Brain microvascular endothelial cell (primary cell): ENCODE results near the gene MRS2.
A peak's percentile ranks its signal among the peaks of the same experiment; 100 is the strongest.

Experiments
- DNase-seq: peaks from one replicate; pipeline ENCODE4 v3.0.0-alpha.2; 2020
- H3K27ac ChIP-seq: fragments of 250-450 bp; sonication (Bioruptor Pico); 2 replicates; pipeline ENCODE4 v1.5.1; 2020; ENCODE audit warnings: mild to moderate bottlenecking, moderate library complexity
- H3K27me3 ChIP-seq: fragments of 250-450 bp; sonication (Bioruptor Pico); replicated peaks from 2 replicates; pipeline ENCODE4 v1.5.1; 2020; ENCODE audit warnings: mild to moderate bottlenecking
- H3K36me3 ChIP-seq: fragments of 250-450 bp; sonication (Bioruptor Pico); replicated peaks from 2 replicates; pipeline ENCODE4 v1.5.1; 2020; ENCODE audit warnings: mild to moderate bottlenecking
- H3K4me3 ChIP-seq: 2 replicates; pipeline ENCODE4 v1.5.1; 2011; ENCODE audit warnings: low read depth, mild to moderate bottlenecking, control low read depth, low read length, moderate library complexity
- CTCF ChIP-seq: IDR thresholded peaks from 2 replicates; pipeline ENCODE4 v1.5.1; 2011; ENCODE audit warnings: low read depth, mild to moderate bottlenecking, moderate library complexity, low read length, control low read depth, inconsistent platforms; ENCODE audit errors: missing control alignments
- in situ Hi-C: cut with HindIII; loops from 2 replicates; pipeline ENCODE4 v1.10.0; 2017; ENCODE audit warnings: low sequenced_read_pairs, low pct_ligation_motif_present

Gene MRS2

GRCh38 chr6:24425091-24425490 is 22.4 kb downstream of the MRS2 start:
- no peak for TF ChIP-seq CTCF
- Histone ChIP-seq H3K36me3 (peaks cover 35% of the 10 kb centered on the region), H3K4me3 (no peak overlapping the region), H3K27ac (no peak overlapping the region), H3K27me3 (no peaks in the 10 kb centered on the region)
- DNase-seq = no peak
- in situ Hi-C loops = no loop called here

GRCh38 chr6:24426729-24427446 is 24.2 kb downstream of the MRS2 start:
- no peak for TF ChIP-seq CTCF
- H3K36me3 ChIP-seq = peaks cover 21% of the 10 kb centered on the region
- no peak overlapping the region for H3K27ac ChIP-seq
- DNase-seq = no peak
- no peak overlapping the region for H3K4me3 ChIP-seq
- in situ Hi-C loops = no loop called here
- H3K27me3 ChIP-seq = no peaks in the 10 kb centered on the region

- in situ Hi-C loops = no loop called here
- Histone ChIP-seq H3K27ac (peak overlapping the region; percentile 58), H3K36me3 (peaks cover 12% of the 10 kb centered on the region), H3K27me3 (no peaks in the 10 kb centered on the region), H3K4me3 (no peak overlapping the region)
- TF ChIP-seq CTCF = no peak
- peak; percentile 22 for DNase-seq
Measured at GRCh38 chr6:24428615-24429014, 25.9 kb downstream of the MRS2 start.

GRCh38 chr6:24429146-24429545 is 26.4 kb downstream of the MRS2 start:
- Histone ChIP-seq H3K4me3 (no peak overlapping the region), H3K27me3 (no peaks in the 10 kb centered on the region), H3K36me3 (peaks cover 12% of the 10 kb centered on the region), H3K27ac (no peak overlapping the region)
- TF ChIP-seq CTCF = no peak
- in situ Hi-C loops = no loop called here
- DNase-seq = no peak

GRCh38 chr6:24430086-24430485 is 27.4 kb downstream of the MRS2 start:
- Histone ChIP-seq H3K4me3 (no peak overlapping the region), H3K27ac (no peak overlapping the region), H3K36me3 (peaks cover 4% of the 10 kb centered on the region), H3K27me3 (no peaks in the 10 kb centered on the region)
- DNase-seq = no peak
- TF ChIP-seq CTCF = no peak
- in situ Hi-C loops = no loop called here

- no peak overlapping the region for H3K4me3 ChIP-seq
- no peaks in the 10 kb centered on the region for H3K36me3 ChIP-seq
- in situ Hi-C loops = no loop called here
- H3K27me3 ChIP-seq = no peaks in the 10 kb centered on the region
- H3K27ac ChIP-seq = no peak overlapping the region
- TF ChIP-seq CTCF = peak; percentile 68
- peak; percentile 38 for DNase-seq
Measured at GRCh38 chr6:24431045-24431451, 28.3 kb downstream of the MRS2 start.
